T-helper 2 cell treated with Interferon-gamma antibody and Interleukin-4, amounts not matched to agents 5 μg/mL and 100 μg/mL, for 36 hours (primary cell): ENCODE data around the gene ABTB1.

Experiments
- DNase-seq: peaks from one replicate; pipeline ENCODE4 v3.0.0; 2021; ENCODE audit warnings: low spot score
- H3K27ac Mint-ChIP-seq: one replicate; pipeline ENCODE4 v1.8.0; 2021; ENCODE audit warnings: mild to moderate bottlenecking, mixed read lengths
- H3K27me3 Mint-ChIP-seq: one replicate; pipeline ENCODE4 v1.8.0; 2021; ENCODE audit warnings: low read depth, mixed read lengths
- H3K36me3 Mint-ChIP-seq: one replicate; pipeline ENCODE4 v1.8.0; 2021; ENCODE audit warnings: low read depth, mixed read lengths
- H3K4me1 Mint-ChIP-seq: one replicate; pipeline ENCODE4 v1.8.0; 2021; ENCODE audit warnings: low read depth, mixed read lengths
- H3K4me3 Mint-ChIP-seq: one replicate; pipeline ENCODE4 v1.8.0; 2022; ENCODE audit warnings: mild to moderate bottlenecking, moderate library complexity, mixed read lengths
- H3K9me3 Mint-ChIP-seq: one replicate; pipeline ENCODE4 v1.8.0; 2021; ENCODE audit warnings: mixed read lengths

Gene ABTB1

DNA sequence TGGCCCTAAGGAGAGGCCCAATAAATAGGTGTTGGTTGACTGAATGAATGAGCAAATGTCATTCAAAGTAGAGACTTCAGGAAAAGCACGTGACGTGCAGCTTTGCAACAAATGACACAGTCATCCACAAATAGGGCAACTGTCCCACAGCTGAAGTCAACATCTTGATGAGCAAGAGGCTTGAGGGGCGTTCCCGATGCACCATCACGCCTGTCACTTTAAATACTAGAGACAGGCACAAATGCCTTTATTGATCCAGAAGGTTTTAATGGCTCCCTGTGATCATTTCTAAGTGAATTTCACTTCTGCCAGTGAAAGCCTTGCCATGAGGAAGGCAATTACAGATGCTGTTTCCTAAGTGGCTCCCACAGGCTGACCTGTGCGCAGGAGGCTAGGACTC, 43.6 kb downstream of the ABTB1 start:
- Mint-ChIP-seq H3K27ac (no peak overlapping the region), H3K4me1 (no peaks in the 10 kb centered on the region), H3K36me3 (no peaks in the 10 kb centered on the region), H3K27me3 (peaks cover 5% of the 10 kb centered on the region), H3K9me3 (no peaks in the 10 kb centered on the region), H3K4me3 (no peak overlapping the region)
- DNase-seq: no peak

DNA sequence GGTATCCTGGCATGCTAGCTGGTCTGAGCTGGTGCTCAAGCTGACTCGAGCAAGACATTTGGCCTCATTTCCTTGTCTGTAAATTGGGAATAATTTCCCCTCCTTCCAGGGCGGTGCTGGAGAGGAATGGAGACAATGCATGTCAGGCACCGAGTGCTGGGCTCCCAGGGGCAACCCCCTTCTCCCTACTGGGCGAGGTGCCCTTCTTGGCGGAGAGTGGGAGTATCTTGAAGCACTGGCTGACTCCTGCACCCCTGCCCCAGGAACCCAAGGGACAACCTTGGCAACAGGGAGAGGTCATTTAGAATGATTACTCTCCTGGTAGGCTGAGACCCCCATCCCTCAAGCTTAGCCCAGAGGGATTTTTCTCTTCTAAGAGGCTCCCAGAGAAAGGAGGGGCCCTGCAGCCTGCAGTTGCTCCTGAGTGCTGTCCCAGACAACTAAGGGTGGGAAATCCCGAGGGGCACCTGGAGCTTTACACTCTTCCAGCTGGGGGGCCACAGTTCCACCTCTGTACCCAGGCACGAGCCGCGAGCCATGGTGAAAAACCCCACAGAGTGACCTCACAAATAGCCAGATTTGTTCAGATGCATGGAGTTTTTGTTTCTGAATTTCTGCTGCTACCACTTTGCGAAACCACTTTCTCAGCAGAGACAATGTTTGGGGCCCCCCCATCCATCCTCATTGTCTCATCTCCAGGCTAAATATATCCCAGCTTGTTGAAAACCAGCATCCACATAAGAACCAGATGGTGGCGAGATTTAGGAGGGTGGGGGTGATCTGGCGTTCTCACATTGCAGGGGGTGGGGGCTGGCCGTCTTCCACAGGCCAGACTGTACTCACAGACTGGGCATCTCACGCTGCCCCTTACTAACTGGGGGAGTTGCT, 44.8 kb downstream of the ABTB1 start:
- Mint-ChIP-seq H3K36me3 (no peaks in the 10 kb centered on the region), H3K4me1 (no peaks in the 10 kb centered on the region), H3K27me3 (peaks cover 5% of the 10 kb centered on the region), H3K27ac (no peak overlapping the region), H3K4me3 (no peak overlapping the region), H3K9me3 (no peaks in the 10 kb centered on the region)
- DNase-seq: no peak

DNA sequence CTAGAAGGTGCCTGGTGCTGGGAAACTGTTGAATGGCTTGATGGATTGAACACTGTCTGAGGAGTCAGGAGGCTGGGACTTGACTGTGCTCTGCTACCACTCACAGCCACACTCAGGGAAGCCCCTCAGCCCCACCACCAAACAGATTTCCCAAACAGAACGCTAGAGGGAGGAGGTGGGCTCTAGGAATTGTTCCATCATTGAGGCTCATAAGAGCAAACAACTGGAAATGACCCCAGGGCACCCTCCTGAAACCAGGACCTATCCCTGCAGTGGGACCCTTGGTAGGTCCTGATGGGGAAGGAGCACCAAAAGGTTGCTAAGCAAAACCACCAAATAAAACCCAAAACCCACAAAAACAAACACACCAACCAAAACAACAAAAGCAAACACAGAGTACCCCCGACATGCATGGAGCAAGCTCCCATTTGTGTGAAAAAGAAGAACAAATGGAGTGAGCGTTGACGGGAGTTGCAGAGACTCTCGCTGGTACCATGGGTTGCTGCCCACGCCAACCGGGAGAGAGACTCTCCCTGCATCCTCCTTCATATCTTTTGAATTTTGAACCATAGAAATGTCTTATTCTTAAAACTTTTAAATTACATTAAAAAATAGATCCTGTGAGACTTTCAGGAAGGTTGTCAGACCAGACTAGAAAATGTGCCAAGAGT, 45.6 kb downstream of the ABTB1 start:
- H3K4me3 Mint-ChIP-seq: no peak overlapping the region
- H3K27me3 Mint-ChIP-seq: peaks cover 5% of the 10 kb centered on the region
- no peaks in the 10 kb centered on the region for H3K36me3 Mint-ChIP-seq
- no peaks in the 10 kb centered on the region for H3K4me1 Mint-ChIP-seq
- no peak for DNase-seq
- no peak overlapping the region for H3K27ac Mint-ChIP-seq
- H3K9me3 Mint-ChIP-seq: no peaks in the 10 kb centered on the region

DNA sequence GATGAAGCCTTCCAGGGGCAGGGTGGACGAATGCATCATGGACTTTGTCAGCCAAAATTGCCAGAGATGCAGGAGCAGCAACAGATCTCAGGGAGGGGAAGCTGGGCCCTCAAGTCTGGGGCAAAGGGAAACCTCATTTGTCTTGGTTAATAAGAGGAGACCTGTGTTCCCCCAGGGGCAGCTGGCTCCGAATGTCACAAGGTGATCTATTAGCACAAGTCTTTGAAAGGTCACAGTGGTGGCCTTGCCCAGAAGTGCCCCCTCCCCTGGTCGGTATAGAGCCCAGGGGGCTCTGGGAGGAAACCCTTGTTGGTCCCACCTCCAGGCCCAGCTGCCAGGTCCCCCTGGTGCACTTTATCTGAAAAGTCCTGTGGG, 46.2 kb downstream of the ABTB1 start:
- Mint-ChIP-seq H3K27ac (no peak overlapping the region), H3K27me3 (peaks cover 5% of the 10 kb centered on the region)
- DNase-seq: no peak

DNA sequence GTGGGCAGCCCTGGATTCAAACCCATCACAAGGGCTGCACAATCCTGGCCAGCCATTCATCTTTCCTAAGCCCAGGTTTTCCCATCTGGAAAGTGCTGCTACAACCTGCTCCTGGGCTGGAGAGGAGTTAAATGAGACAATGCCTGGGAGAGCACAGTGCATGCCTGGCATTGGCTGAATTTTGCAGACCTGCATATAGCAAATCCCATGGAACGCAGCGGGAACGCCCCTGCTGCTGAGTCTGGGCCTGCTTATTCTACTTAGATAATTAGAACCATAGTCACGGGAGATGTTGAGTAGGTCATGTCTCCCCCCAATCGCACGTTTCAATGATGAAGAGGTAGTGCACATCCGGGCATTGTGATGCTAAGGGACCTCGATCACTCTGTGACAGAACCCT, 46.6 kb downstream of the ABTB1 start:
- DNase-seq: no peak
- peaks cover 5% of the 10 kb centered on the region for H3K27me3 Mint-ChIP-seq
- no peak overlapping the region for H3K4me3 Mint-ChIP-seq
- no peak overlapping the region for H3K27ac Mint-ChIP-seq
- H3K9me3 Mint-ChIP-seq: no peaks in the 10 kb centered on the region
- H3K4me1 Mint-ChIP-seq: no peaks in the 10 kb centered on the region
- H3K36me3 Mint-ChIP-seq: no peaks in the 10 kb centered on the region

More for the DNA sequence above, 46.2 kb downstream of the ABTB1 start:
- no peaks in the 10 kb centered on the region for H3K4me1 Mint-ChIP-seq
- H3K36me3 Mint-ChIP-seq: no peaks in the 10 kb centered on the region
- no peak overlapping the region for H3K4me3 Mint-ChIP-seq
- H3K9me3 Mint-ChIP-seq: no peaks in the 10 kb centered on the region

DNA sequence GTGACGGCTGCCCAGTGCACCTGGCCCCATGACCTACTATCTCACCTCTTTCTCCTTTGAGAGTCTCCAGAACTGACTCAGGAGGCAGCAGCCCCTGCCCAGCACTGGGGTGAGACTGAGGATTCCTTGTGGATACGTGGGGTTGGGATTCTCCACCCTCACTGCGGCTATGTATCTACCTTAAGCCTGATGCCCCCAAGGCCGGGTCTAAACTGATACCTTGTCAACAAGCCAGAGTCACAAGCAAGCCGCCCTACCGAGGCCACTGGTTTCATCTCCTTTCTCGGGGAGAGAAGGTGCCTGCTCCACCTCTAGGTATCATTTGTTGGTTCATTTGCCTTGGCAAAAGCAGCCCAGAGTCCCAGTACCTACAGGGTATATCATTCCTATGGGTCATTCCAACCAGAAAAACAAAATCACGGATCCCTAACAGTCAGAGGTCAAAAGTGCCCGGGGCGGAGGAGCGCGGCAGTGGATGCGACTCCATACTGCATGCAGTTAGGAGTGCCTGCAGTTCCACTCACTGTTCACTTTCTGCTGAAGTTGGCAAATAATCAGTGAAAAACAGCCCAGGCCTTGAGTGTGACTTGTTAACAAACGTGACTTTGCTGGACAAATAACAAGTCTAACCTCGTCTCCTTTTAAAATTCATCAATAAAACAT, 47.5 kb downstream of the ABTB1 start:
- Mint-ChIP-seq H3K9me3 (no peaks in the 10 kb centered on the region), H3K4me1 (no peaks in the 10 kb centered on the region), H3K27ac (no peak overlapping the region), H3K36me3 (no peaks in the 10 kb centered on the region), H3K4me3 (no peak overlapping the region), H3K27me3 (peaks cover 5% of the 10 kb centered on the region)
- no peak for DNase-seq

DNA sequence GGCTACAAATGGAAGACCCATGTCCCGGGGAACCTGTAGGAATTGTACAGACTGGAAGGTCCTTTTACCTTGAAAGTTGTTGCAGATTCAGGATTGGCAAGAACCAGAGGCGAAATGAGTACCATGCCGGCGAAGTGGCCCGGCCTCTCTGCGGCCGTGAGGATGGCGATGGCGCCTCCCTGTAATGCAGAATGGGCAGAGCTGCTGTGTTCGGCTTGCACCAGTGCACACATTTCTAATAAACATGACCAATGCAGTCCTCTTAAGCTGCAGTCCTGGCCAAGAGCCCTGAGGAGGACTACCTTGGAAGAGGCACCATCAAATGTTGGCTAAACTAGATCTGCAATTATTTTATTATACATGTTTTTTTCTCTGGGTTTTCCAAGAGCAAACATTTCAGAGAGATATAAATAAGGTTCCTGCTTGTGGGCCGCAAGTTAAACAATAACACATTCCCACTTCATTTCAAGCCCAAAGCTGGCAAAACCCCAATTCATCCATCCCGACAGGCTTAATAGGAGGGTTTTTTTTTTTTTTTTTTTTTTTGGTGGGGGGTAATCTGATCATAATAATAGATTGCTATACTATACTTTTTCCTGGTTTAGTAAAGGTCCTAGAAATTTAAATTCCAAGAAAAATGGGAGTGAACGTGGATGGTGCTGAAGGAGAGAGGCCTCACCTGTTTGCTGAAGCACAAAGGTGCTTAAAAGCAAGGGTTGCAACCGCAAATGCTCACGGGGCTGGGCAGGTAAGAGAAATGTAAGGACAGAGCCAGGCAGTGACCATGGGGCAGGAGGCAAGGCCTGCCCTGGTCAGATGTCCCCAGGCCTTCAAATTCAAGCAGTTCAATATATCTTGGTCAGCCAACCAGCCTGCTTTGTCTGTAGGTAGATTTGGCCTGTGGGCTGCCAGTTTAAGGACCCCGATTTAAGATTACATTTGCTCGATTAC, 48.5 kb downstream of the ABTB1 start:
- Mint-ChIP-seq H3K9me3 (no peaks in the 10 kb centered on the region), H3K27me3 (peaks cover 5% of the 10 kb centered on the region), H3K27ac (no peak overlapping the region), H3K4me3 (no peak overlapping the region), H3K36me3 (no peaks in the 10 kb centered on the region), H3K4me1 (no peaks in the 10 kb centered on the region)
- no peak for DNase-seq

DNA sequence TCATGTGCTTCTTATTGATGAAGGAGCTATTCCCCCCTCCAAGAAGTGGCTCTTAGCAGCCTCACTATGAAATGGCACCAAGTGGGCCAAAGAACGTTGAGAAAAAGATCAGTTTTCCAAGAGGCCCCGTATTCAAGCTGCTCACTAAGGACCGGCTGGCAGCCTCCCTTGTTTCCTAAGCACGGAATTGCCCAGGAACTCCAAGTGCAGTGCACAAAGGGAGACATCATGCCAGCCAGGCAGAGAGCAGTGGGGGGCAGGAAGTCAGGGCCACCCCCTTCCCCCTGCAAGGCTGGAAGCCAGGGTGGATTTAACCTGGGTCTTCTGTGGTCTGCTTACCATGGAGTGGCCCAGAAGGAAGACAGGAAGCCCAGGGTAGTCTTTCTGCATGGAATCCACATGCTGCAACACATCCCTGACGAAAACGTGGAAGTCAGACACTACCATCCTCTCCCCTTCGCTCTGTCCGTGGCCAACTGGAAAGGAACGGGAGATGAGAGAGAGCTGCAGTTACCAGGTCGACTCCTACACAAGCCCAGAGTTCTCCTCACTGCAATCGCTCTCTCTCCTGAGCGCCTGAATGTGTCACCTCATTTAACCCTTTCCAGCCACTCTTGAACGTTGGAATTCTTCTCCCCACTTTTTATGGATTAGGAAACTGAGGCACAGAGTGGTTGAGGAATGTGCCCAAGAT, 49.5 kb downstream of the ABTB1 start:
- no peak for DNase-seq
- Mint-ChIP-seq H3K27me3 (peaks cover 5% of the 10 kb centered on the region), H3K9me3 (no peaks in the 10 kb centered on the region), H3K36me3 (no peaks in the 10 kb centered on the region), H3K27ac (no peak overlapping the region), H3K4me3 (no peak overlapping the region), H3K4me1 (no peaks in the 10 kb centered on the region)

DNA sequence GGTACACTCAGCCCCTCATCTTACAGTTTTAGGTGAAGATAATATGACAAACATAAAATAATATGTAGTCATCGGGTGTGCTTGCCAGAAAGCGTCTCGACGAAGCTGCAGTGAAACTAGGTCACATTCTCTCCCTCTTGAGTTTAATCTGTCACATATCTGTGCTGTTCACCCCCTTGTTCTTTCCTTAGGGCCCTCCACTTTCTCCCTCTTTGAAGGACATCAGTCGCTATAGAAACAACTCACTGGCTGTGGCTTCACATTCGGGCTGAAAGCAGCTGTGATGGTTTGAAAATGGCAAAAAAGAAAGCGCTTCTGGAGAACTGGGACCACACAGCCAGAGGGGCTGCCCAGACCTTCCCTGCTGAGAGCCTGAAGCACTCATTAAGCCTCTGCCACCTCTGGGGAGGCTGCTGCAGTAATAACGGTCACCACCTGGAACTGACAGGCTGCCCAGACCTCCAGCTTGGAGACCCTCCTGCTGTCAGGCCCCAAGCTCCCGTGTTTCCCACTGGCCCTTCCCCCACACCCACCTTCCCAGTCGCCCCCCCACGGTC, 50.3 kb downstream of the ABTB1 start:
- Mint-ChIP-seq H3K4me1 (no peaks in the 10 kb centered on the region), H3K27ac (no peak overlapping the region), H3K4me3 (no peak overlapping the region), H3K9me3 (no peaks in the 10 kb centered on the region), H3K27me3 (peaks cover 6% of the 10 kb centered on the region), H3K36me3 (no peaks in the 10 kb centered on the region)
- DNase-seq: no peak

DNA sequence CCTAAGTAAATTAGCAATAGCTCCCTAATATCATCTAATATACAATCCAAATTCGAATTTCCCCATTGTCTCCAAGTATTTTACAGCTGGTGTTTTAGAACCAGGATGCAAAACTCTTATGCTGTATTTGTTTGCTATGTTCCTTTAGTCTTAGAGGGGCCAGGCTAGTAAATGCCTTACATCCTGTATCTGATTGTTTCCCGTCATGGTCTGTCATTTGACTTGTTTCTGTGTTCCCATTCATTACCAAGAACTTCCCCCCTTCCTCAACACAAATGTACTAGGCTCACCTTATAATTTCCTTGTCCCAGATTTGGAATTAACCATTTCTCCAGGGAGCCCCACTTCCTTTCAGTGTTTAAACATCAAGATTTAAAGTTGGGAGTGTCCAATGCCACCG, 54.1 kb downstream of the ABTB1 start:
- H3K9me3 Mint-ChIP-seq: no peaks in the 10 kb centered on the region
- peaks cover 12% of the 10 kb centered on the region for H3K27me3 Mint-ChIP-seq
- no peak for DNase-seq
- H3K36me3 Mint-ChIP-seq: no peaks in the 10 kb centered on the region
- no peak overlapping the region for H3K4me3 Mint-ChIP-seq
- H3K4me1 Mint-ChIP-seq: no peaks in the 10 kb centered on the region
- H3K27ac Mint-ChIP-seq: no peak overlapping the region

DNA sequence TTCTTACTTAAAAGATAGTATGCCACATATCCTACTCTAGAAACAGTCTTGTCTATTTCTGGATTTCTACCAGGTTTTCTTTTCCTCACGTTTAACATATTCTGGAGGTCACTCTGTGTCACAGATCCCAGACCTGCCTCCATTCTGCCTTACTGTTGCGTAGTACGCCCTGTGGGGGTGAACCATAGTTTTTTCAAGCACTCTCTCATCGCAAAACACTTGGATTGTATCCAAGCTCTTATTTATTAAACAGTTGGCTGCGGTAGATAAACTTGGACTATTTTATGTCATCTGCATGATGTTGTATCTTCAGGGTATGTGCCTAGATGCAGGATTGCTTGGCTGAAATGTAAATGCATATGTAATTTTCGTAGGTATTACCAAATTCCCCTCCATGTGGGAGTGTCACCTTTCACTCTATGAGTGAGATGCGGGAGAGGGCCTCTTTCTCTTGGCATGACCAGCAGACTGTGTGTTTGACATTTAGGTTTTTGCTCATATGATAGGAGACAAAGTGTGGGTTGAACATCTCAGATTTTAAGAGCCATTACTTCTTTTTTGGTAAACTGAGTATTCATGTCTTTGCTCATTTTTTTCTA, 55.8 kb downstream of the ABTB1 start:
- no peaks in the 10 kb centered on the region for H3K9me3 Mint-ChIP-seq
- DNase-seq: no peak
- no peaks in the 10 kb centered on the region for H3K36me3 Mint-ChIP-seq
- H3K4me3 Mint-ChIP-seq: no peak overlapping the region
- no peaks in the 10 kb centered on the region for H3K4me1 Mint-ChIP-seq
- peaks cover 13% of the 10 kb centered on the region for H3K27me3 Mint-ChIP-seq
- no peak overlapping the region for H3K27ac Mint-ChIP-seq

DNA sequence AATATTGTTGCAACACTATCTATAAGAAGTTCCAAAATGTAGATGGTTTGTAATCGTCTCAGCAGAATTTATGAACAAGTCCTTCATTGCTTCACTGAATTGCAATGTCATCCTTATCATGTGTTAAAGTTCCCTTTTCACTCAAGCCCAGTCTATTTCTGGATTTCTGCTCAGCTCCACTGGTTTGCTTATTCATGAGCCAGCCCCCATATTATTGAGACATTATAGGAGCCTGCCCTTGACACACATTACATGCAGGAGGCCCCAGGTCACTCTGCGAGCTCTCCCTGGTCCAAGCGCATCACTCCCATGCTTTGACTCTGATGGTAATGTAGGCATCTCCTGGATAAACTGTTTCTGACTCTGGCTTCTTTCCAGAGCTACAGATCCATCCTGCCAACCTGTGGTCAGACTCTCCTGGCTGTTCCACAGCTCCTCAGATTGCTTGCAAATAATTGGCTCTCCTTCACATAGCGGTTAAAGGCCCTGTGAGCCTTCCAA, 56.9 kb downstream of the ABTB1 start:
- H3K4me3 Mint-ChIP-seq: no peak overlapping the region
- peaks cover under 1% of the 10 kb centered on the region for H3K4me1 Mint-ChIP-seq
- no peak overlapping the region for H3K27ac Mint-ChIP-seq
- no peaks in the 10 kb centered on the region for H3K36me3 Mint-ChIP-seq
- no peaks in the 10 kb centered on the region for H3K9me3 Mint-ChIP-seq
- peaks cover 15% of the 10 kb centered on the region for H3K27me3 Mint-ChIP-seq
- no peak for DNase-seq
